ENCODE results near the gene TSPO. TPM values are rescaled to one million over a fixed set of nuclear protein-coding genes. Genes with fewer than 3 reads are reported as not detected.
"Not testable (repeated sequence)": the region's sequence is repeated elsewhere in the genome, so short reads cannot be mapped to it uniquely, and the experiment has no call there.

The TSPO gene
- total RNA-seq, 4 donors from 2014 or later: 101 to 174 (median 113) TPM

- H3K27ac ChIP-seq: no peak overlapping the region
- H3K4me3 ChIP-seq: no peak overlapping the region
- ATAC-seq (no peak), DNase-seq (no peak)
- H3K9me3 ChIP-seq: no peaks in the 10 kb centered on the region
- H3K4me1 ChIP-seq: peaks cover 9 to 17% of the 10 kb centered on the region in 2 donors
- TF ChIP-seq CTCF (IDR thresholded peaks at IDR 0.05 in 4 of 5, conservative IDR thresholded peaks at IDR 0.05 in 1 of 5) (no peak), POLR2A (IDR thresholded peaks at IDR 0.05) (no peak)
- H3K27me3 ChIP-seq: no peaks in the 10 kb centered on the region
- in situ Hi-C loops (cut with MboI; ENCODE audit: low sequenced_read_pairs in 4 of 4) (no loop called here), intact Hi-C loops (cut with DNase I; ENCODE audit: low total_unique reads) (loop anchor here (10.0 kb wide), 1 partner anchor 670 kb away; the partner anchor contains the start of gene EFCAB6)
- H3K36me3 ChIP-seq: peaks cover 0 to 13% of the 10 kb centered on the region in 2 donors
Observed at GRCh38 chr22:43144949-43145348, 6.4 kb upstream of the TSPO start.

DNA sequence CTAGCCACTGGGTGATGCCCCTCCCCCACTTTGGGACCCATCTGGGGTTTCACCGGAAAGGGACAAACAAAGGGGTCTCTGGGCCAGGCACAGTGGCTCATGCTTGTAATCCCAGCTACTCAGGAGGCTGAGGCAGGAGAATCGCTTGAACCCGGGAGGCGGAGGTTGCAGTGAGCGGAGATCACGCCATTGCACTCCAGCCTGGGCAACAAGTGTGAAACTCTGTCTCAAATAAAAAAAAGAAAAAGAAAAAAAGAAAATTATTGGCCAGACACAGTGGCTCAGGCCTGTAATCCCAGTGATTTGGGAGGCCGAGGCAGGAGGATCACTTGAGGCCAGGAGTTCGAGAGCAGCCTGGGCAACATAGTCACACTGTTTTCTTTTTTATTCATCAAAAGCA lies 6.0 kb upstream of the TSPO start:
- H3K9me3 ChIP-seq; ATAC-seq; H3K4me3 ChIP-seq; DNase-seq; in situ Hi-C loops (cut with MboI; ENCODE audit: low sequenced_read_pairs in 4 of 4); H3K27me3 ChIP-seq; H3K36me3 ChIP-seq; H3K27ac ChIP-seq: not testable (repeated sequence)
- intact Hi-C loops (cut with DNase I; ENCODE audit: low total_unique reads): loop anchor here (10.0 kb wide), 1 partner anchor 669 kb away; the partner anchor contains the start of gene EFCAB6
- peaks cover 9 to 17% of the 10 kb centered on the region in 2 donors for H3K4me1 ChIP-seq

GRCh38 chr22:43146332-43146731 lies 5.0 kb upstream of the TSPO start:
- H3K36me3 ChIP-seq; H3K9me3 ChIP-seq; DNase-seq; H3K27ac ChIP-seq; ATAC-seq; in situ Hi-C loops (cut with MboI; ENCODE audit: low sequenced_read_pairs in 4 of 4); H3K4me3 ChIP-seq; H3K27me3 ChIP-seq: not testable (repeated sequence)
- peaks cover 14 to 17% of the 10 kb centered on the region in 2 donors for H3K4me1 ChIP-seq
- intact Hi-C loops (cut with DNase I; ENCODE audit: low total_unique reads): loop anchor here (10.0 kb wide), 1 partner anchor 668 kb away; the partner anchor contains the start of gene EFCAB6

- no peaks in the 10 kb centered on the region for H3K36me3 ChIP-seq
- H3K9me3 ChIP-seq: no peaks in the 10 kb centered on the region
- H3K27me3 ChIP-seq: no peaks in the 10 kb centered on the region
- peaks cover 17 to 18% of the 10 kb centered on the region in 2 donors for H3K4me1 ChIP-seq
- no peak overlapping the region for H3K27ac ChIP-seq
- in situ Hi-C loops (cut with MboI; ENCODE audit: low sequenced_read_pairs in 4 of 4) (no loop called here), intact Hi-C loops (cut with DNase I; ENCODE audit: low total_unique reads) (loop anchor here (10.0 kb wide), 1 partner anchor 667 kb away; the partner anchor contains the start of gene EFCAB6)
- TF ChIP-seq POLR2A (IDR thresholded peaks at IDR 0.05) (no peak), CTCF (IDR thresholded peaks at IDR 0.05 in 4 of 5, conservative IDR thresholded peaks at IDR 0.05 in 1 of 5) (no peak)
- no peak for DNase-seq
- ATAC-seq: no peak
- H3K4me3 ChIP-seq: no peak overlapping the region
Observed at GRCh38 chr22:43147821-43148220, 3.5 kb upstream of the TSPO start.

- no peaks in the 10 kb centered on the region for H3K9me3 ChIP-seq
- H3K27me3 ChIP-seq: no peaks in the 10 kb centered on the region
- peaks cover 17 to 20% of the 10 kb centered on the region in 2 donors for H3K4me1 ChIP-seq
- H3K36me3 ChIP-seq: no peaks in the 10 kb centered on the region
- H3K4me3 ChIP-seq: no peak overlapping the region
- intact Hi-C loops (cut with DNase I; ENCODE audit: low total_unique reads) (loop anchor here (10.0 kb wide), 1 partner anchor 666 kb away; the partner anchor contains the start of gene EFCAB6), in situ Hi-C loops (cut with MboI; ENCODE audit: low sequenced_read_pairs in 4 of 4) (no loop called here)
- ATAC-seq (no peak), DNase-seq (no peak)
- H3K27ac ChIP-seq: no peak overlapping the region
- TF ChIP-seq POLR2A (IDR thresholded peaks at IDR 0.05): no peak
- no peak for TF ChIP-seq CTCF (IDR thresholded peaks at IDR 0.05 in 4 of 5, conservative IDR thresholded peaks at IDR 0.05 in 1 of 5)
Observed at GRCh38 chr22:43148581-43148980, 2.8 kb upstream of the TSPO start.
